HepG2 (cell line): ENCODE measurements around the gene DNAJC5. TPM values are rescaled to one million over a fixed set of nuclear protein-coding genes. Genes with fewer than 3 reads are reported as not detected.

Experiments used
- ATAC-seq: fragments of 200-7000 bp; cut with Tn5 transposase; 3 replicates; pipeline ENCODE4 v1.9.1; 2020; ENCODE audit warnings: mild to moderate bottlenecking, moderate library complexity
- BruUV-seq: library from RNA; stranded (reverse); fragments of 400-500 nt; replicated peaks from 2 replicates; lab custom pipeline; 2021; lab: Mats Ljungman, UMichigan
- CTCF ChIA-PET: fragments of 300-600 bp; formaldehyde crosslinking; extraction: SDS; loops from one replicate; lab custom pipeline; 2021; ENCODE audit warnings: low total read pairs, inconsistent platforms, low intra/inter-chr PET ratio; lab: Yijun Ruan, JAX
- POLR2A ChIA-PET: fragments of 350-600 bp; sonication (Branson Sonifier 250); formaldehyde crosslinking; loops from one replicate; lab custom pipeline; 2020; ENCODE audit warnings: antibody characterized with exemption, inconsistent platforms; lab: Yijun Ruan, JAX
- DNase-seq: peaks from one replicate; pipeline ENCODE4 v3.0.0-alpha.2; 2015; ENCODE audit warnings: low spot score
- FAIRE-seq: peaks from 3 replicates; lab custom pipeline; 2011; peaks lifted over from hg19 to GRCh38; lab: Jason Lieb, UNC
- H2AFZ ChIP-seq: one replicate; pipeline ENCODE4 v1.6.1; 2011; ENCODE audit warnings: low read length, inconsistent platforms
- H3K27ac ChIP-seq: fragments of 300-600 bp; 3 replicates; pipeline ENCODE4 v1.8.0; 2011; ENCODE audit warnings: mixed run types, mild to moderate bottlenecking, mixed read lengths, low read length, inconsistent platforms; ENCODE audit not compliant: insufficient read depth; ENCODE audit errors: extremely low read length
- H3K27me3 ChIP-seq, 2 experiments: fragments of 200-600 bp in 1 of 2; 2 replicates in 1 of 2; 3 replicates in 1 of 2; pipeline versions ENCODE4 v1.6.0 to v1.8.0; 2011; ENCODE audit warnings: low read length in 2 of 2, mild to moderate bottlenecking in 2 of 2, moderate library complexity in 2 of 2, inconsistent platforms in 1 of 2; ENCODE audit not compliant: insufficient read depth in 2 of 2, control insufficient read depth in 1 of 2
- H3K36me3 ChIP-seq, 2 experiments: fragments of 200-600 bp in 1 of 2; replicated peaks in 1 of 2; 2 replicates in 1 of 2; 3 replicates in 1 of 2; pipeline versions ENCODE4 v1.5.1 to v1.8.0; 2011; ENCODE audit warnings: low read length in 2 of 2, inconsistent platforms in 1 of 2; ENCODE audit not compliant: insufficient read depth in 2 of 2, control insufficient read depth in 1 of 2
- H3K4me1 ChIP-seq: 2 replicates; pipeline ENCODE4 v1.5.1; 2012; ENCODE audit warnings: low read length, inconsistent platforms; ENCODE audit not compliant: insufficient read depth
- H3K4me2 ChIP-seq: 2 replicates; pipeline ENCODE4 v1.6.0; 2011; ENCODE audit warnings: low read depth, low read length, inconsistent platforms
- H3K4me3 ChIP-seq, 3 experiments: fragments of 200-600 bp in 1 of 3; sonication (generic), shearing (Covaris generic) in 1 of 3; replicated peaks in 1 of 3; 2 replicates each; pipeline ENCODE4 v1.5.1; 2011 to 2016; ENCODE audit warnings: low read length in 3 of 3, inconsistent platforms in 2 of 3, low read depth in 2 of 3, mild to moderate bottlenecking in 2 of 3, control low read depth in 1 of 3, mixed read lengths in 1 of 3; ENCODE audit not compliant: insufficient read depth in 1 of 3
- H3K79me2 ChIP-seq: one replicate; pipeline ENCODE4 v1.6.1; 2011; ENCODE audit warnings: low read length, inconsistent platforms; ENCODE audit not compliant: insufficient read depth
- H3K9ac ChIP-seq: 2 replicates; pipeline ENCODE4 v1.6.0; 2011; ENCODE audit warnings: mild to moderate bottlenecking, low read depth, low read length, inconsistent platforms; ENCODE audit not compliant: insufficient read depth
- H3K9me3 ChIP-seq: 2 replicates; pipeline ENCODE4 v1.5.1; 2012; ENCODE audit warnings: mild to moderate bottlenecking, low read length
- H4K20me1 ChIP-seq: 2 replicates; pipeline ENCODE4 v1.6.0; 2011; ENCODE audit warnings: inconsistent platforms, mild to moderate bottlenecking, low read length, moderate library complexity; ENCODE audit not compliant: insufficient read depth
- EHMT2 ChIP-seq: fragments of 200-600 bp; sonication (generic); IDR thresholded peaks from 2 replicates; pipeline ENCODE4 v1.7.0; 2017; ENCODE audit warnings: antibody characterized with exemption, low read depth, low read length, borderline replicate concordance
- HNF4A ChIP-seq: sonication (generic); formaldehyde crosslinking; IDR thresholded peaks from 2 replicates; pipeline ENCODE4 v1.4.0; 2020; ENCODE audit warnings: missing genetic modification reagents
- HNRNPK ChIP-seq: fragments of 200-400 bp; formaldehyde crosslinking; IDR thresholded peaks from 2 replicates; pipeline ENCODE4 v1.6.1; 2018; ENCODE audit warnings: low read length, low read depth, moderate library complexity, mild to moderate bottlenecking; ENCODE audit not compliant: poor library complexity, severe bottlenecking
- NR2F6 ChIP-seq, 2 experiments: IDR thresholded peaks; 2 replicates each; pipeline ENCODE4 v1.6.1; 2016; ENCODE audit warnings: antibody characterized with exemption in 1 of 2, mild to moderate bottlenecking in 1 of 2
- PHF8 ChIP-seq: sonication (generic); formaldehyde crosslinking; IDR thresholded peaks from 2 replicates; pipeline ENCODE4 v1.5.0; 2020; ENCODE audit warnings: missing genetic modification reagents
- PITX1 ChIP-seq: sonication (generic); formaldehyde crosslinking; IDR thresholded peaks from 2 replicates; pipeline ENCODE4 v1.5.1; 2020; ENCODE audit warnings: mild to moderate bottlenecking, missing genetic modification reagents
- RBM39 ChIP-seq: fragments of 200-400 bp; formaldehyde crosslinking; IDR thresholded peaks from one replicate; pipeline ENCODE4 v1.6.1; 2018; ENCODE audit warnings: antibody characterized with exemption, mild to moderate bottlenecking, low read depth, low read length; ENCODE audit not compliant: poor library complexity, severe bottlenecking
- RFX1 ChIP-seq: fragments of 450-650 bp; IDR thresholded peaks from 2 replicates; pipeline ENCODE4 v1.6.1; 2017
- SSRP1 ChIP-seq: IDR thresholded peaks from 2 replicates; pipeline ENCODE4 v1.6.1; 2016; ENCODE audit warnings: control low read depth
- TGIF2 ChIP-seq: IDR thresholded peaks from 2 replicates; pipeline ENCODE4 v1.6.1; 2016; ENCODE audit warnings: control low read depth, missing compliant biosample characterization
- ZBTB8A ChIP-seq: sonication (generic); formaldehyde crosslinking; IDR thresholded peaks from 2 replicates; pipeline ENCODE4 v1.4.0; 2020; ENCODE audit warnings: mild to moderate bottlenecking, low read depth, missing genetic modification reagents, borderline replicate concordance
- ZNF572 ChIP-seq: sonication (generic); formaldehyde crosslinking; IDR thresholded peaks from 2 replicates; pipeline ENCODE4 v1.5.1; 2020; ENCODE audit warnings: mild to moderate bottlenecking, missing genetic modification reagents
- WGBS: methylation state at CpG from one replicate; pipeline ENCODE4 v1.1.6; 2017; ENCODE audit warnings: low lambda C conversion rate; 5-methylcytosine and 5-hydroxymethylcytosine counted together
- in situ Hi-C: cut with HindIII; loops from 2 replicates; pipeline ENCODE4 v1.10.0; 2017; ENCODE audit warnings: low pct_unique_long_range_greater_than_20kb; ENCODE audit not compliant: extremely low pct_ligation_motif_present
- intact Hi-C: fragments of 100-400 bp; cut with micrococcal nuclease; formaldehyde crosslinking; loops from one replicate; pipeline ENCODE4 v1.10.0; 2022; ENCODE audit not compliant: unreplicated experiment
- polyA plus RNA-seq, 8 experiments: library from polyadenylated mRNA; depleted of rRNA in 3 of 8; stranded (reverse) in 7 of 8; unstranded in 1 of 8; fragments of >200 nt; fragmentation: Illumina TruSeq in 4 of 8; extraction: Trizol in 4 of 8; gene quantifications; 2 replicates each; pipeline versions ENCODE4 v1.2.1 to v1.2.3, GENCODE V29; 2011 to 2016; ENCODE audit warnings: low read depth in 4 of 8, missing spikeins in 1 of 8, mixed read lengths in 1 of 8; ENCODE audit not compliant: insufficient read depth in 1 of 8
- total RNA-seq, 5 experiments: library from RNA; depleted of rRNA; stranded (reverse); fragments of >200 nt; fragmentation: Illumina TruSeq; extraction: Trizol; gene quantifications; 2 replicates each; pipeline ENCODE4 v1.2.3, GENCODE V29; 2016; ENCODE audit warnings: low read depth in 1 of 5
- TF ChIP-seq, protein P1 (sequence below): sonication (generic); formaldehyde crosslinking; IDR thresholded peaks from 2 replicates; pipeline ENCODE4 v1.5.0; 2020; ENCODE audit warnings: missing genetic modification reagents
- TF ChIP-seq, protein P2 (sequence below): sonication (generic); formaldehyde crosslinking; IDR thresholded peaks from 2 replicates; pipeline ENCODE4 v1.5.1; 2020; ENCODE audit warnings: mild to moderate bottlenecking, missing genetic modification reagents
- TF ChIP-seq, protein P3 (sequence below): sonication (generic); formaldehyde crosslinking; IDR thresholded peaks from 2 replicates; pipeline ENCODE4 v1.5.0; 2020; ENCODE audit warnings: missing genetic modification reagents, mild to moderate bottlenecking, borderline replicate concordance
- TF ChIP-seq, protein P4 (sequence below): IDR thresholded peaks from 2 replicates; pipeline ENCODE4 v1.6.1; 2016; ENCODE audit warnings: mild to moderate bottlenecking

The DNAJC5 gene
- total and polyA plus RNA-seq, 2 of the 13 experiments (the other 11 are each of a cell fraction or from before 2014, with no cell fraction given), result 42.8 to 64.5 TPM

DNA sequence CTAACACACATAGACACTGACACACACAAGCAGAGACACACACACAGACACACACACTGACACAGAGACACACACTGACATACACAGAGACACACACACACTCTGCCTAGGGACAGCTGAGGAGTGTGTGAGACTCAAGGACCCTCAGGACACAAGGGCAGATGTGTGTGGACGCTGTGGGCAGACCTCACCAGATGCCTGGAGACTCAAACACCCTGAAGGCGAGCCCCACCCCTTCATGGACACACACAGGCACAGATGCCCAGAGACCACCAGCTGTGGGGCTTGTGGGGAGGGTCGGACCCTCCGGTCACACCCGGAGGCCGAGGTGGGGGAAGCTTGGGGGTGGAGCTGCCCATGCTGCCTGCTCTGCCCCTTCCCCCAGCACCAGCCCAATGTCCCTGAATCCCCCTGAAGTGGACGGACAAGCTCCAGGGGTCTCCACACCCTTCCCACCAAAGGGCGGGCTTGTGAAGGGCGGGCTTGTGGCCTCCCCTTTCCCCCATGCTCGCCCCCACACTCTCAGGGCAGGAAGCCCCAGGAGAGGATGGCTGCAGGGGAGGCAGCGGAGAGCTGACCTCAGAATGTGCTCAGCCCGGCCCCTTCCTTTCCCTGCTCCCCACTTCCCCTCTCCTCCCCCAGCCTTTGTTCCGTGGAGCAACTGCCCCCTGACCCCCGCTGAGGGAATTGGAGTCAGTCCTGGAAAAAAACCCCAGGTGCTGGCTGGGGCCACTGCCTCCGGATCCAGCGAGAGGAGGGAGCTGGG lies 47.5 kb upstream of the DNAJC5 start:
- no peak overlapping the region for H2AFZ ChIP-seq
- TF ChIP-seq, protein P1, sequence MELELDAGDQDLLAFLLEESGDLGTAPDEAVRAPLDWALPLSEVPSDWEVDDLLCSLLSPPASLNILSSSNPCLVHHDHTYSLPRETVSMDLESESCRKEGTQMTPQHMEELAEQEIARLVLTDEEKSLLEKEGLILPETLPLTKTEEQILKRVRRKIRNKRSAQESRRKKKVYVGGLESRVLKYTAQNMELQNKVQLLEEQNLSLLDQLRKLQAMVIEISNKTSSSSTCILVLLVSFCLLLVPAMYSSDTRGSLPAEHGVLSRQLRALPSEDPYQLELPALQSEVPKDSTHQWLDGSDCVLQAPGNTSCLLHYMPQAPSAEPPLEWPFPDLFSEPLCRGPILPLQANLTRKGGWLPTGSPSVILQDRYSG, result no peak
- TF ChIP-seq PITX1 (CRISPR knock-in tag) (no peak), RFX1 (no peak), HNF4A (CRISPR knock-in tag) (no peak), NR2F6 (IDR thresholded peaks at IDR 0.05) (peak; percentile 68), NR2F6 (CRISPR knock-in tag; IDR thresholded peaks at IDR 0.05) (no peak), EHMT2 (no peak), SSRP1 (CRISPR knock-in tag) (0 out of 2 replicates have a peak, but pooled peaks have one; percentile 47), ZNF572 (CRISPR knock-in tag) (no peak), RBM39 (peak; percentile 37), HNRNPK (peak; percentile 7), ZBTB8A (CRISPR knock-in tag) (0 out of 2 replicates have a peak, but pooled peaks have one; percentile 30), TGIF2 (CRISPR knock-in tag) (0 out of 2 replicates have a peak, but pooled peaks have one; percentile 21), PHF8 (0 out of 2 replicates have a peak, but pooled peaks have one; percentile 12)
- TF ChIP-seq, protein P2, sequence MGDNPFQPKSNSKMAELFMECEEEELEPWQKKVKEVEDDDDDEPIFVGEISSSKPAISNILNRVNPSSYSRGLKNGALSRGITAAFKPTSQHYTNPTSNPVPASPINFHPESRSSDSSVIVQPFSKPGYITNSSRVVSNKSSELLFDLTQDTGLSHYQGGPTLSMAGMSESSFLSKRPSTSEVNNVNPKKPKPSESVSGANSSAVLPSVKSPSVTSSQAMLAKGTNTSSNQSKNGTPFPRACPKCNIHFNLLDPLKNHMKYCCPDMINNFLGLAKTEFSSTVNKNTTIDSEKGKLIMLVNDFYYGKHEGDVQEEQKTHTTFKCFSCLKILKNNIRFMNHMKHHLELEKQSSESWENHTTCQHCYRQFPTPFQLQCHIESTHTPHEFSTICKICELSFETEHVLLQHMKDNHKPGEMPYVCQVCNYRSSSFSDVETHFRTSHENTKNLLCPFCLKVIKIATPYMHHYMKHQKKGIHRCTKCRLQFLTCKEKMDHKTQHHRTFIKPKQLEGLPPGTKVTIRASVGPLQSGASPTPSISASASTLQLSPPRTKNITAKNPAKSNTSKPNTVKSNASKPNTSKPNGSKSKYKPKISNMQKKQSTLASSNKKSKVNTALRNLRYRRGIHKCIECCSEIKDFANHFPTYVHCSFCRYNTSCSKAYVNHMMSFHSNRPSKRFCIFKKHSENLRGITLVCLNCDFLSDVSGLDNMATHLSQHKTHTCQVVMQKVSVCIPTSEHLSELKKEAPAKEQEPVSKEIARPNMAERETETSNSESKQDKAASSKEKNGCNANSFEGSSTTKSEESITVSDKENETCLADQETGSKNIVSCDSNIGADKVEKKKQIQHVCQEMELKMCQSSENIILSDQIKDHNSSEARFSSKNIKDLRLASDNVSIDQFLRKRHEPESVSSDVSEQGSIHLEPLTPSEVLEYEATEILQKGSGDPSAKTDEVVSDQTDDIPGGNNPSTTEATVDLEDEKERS (CRISPR knock-in tag), result peak; percentile 80; the same call in 1 of the 2 replicates
- TF ChIP-seq, protein P3, sequence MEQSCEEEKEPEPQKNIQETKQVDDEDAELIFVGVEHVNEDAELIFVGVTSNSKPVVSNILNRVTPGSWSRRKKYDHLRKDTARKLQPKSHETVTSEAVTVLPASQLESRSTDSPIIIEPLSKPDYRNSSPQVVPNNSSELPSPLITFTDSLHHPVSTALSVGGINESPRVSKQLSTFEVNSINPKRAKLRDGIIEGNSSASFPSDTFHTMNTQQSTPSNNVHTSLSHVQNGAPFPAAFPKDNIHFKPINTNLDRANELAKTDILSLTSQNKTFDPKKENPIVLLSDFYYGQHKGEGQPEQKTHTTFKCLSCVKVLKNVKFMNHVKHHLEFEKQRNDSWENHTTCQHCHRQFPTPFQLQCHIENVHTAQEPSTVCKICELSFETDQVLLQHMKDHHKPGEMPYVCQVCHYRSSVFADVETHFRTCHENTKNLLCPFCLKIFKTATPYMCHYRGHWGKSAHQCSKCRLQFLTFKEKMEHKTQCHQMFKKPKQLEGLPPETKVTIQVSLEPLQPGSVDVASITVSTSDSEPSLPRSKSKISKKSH (CRISPR knock-in tag), result peak; percentile 9; the same call in 1 of the 2 replicates
- TF ChIP-seq, protein P4, sequence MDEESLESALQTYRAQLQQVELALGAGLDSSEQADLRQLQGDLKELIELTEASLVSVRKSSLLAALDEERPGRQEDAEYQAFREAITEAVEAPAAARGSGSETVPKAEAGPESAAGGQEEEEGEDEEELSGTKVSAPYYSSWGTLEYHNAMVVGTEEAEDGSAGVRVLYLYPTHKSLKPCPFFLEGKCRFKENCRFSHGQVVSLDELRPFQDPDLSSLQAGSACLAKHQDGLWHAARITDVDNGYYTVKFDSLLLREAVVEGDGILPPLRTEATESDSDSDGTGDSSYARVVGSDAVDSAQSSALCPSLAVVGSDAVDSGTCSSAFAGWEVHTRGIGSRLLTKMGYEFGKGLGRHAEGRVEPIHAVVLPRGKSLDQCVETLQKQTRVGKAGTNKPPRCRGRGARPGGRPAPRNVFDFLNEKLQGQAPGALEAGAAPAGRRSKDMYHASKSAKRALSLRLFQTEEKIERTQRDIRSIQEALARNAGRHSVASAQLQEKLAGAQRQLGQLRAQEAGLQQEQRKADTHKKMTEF (CRISPR knock-in tag), result 0 out of 2 replicates have a peak, but pooled peaks have one; percentile 17

More for the DNA sequence above, 47.5 kb upstream of the DNAJC5 start:
- BruUV-seq, result no TSS peak
- FAIRE-seq (no peak), DNase-seq (no peak), ATAC-seq (peak; percentile 14)
- H3K4me2 ChIP-seq, result peak overlapping the region; percentile 66
- H3K79me2 ChIP-seq, result no peaks in the 10 kb centered on the region
- no peaks in the 10 kb centered on the region for H3K9me3 ChIP-seq
- peaks cover 41% of the 10 kb centered on the region for H3K4me1 ChIP-seq
- H3K36me3 ChIP-seq, result no peaks in the 10 kb centered on the region
- H3K4me3 ChIP-seq, result peak overlapping the region; percentile 30 to 71 (median 47)
- intact Hi-C loops (loop anchor here (1.0 kb wide), 1 partner anchor 12 kb away; no protein-coding TSS in a partner anchor), in situ Hi-C loops (no loop called here)
- POLR2A ChIA-PET, result interaction anchor here (0.6 to 3.7 kb wide), 12 partner anchors 9 to 273 kb away, joined by 3 to 29 read pairs (median 5); partner anchors contain the start of genes ABHD16B, ARFRP1, HELZ2 and SLC2A4RG
- H3K27me3 ChIP-seq, result peaks cover 9 to 34% of the 10 kb centered on the region in 2 experiments
- 6% methylated on average over 15 of the region's 16 CpGs for WGBS
- H4K20me1 ChIP-seq, result no peaks in the 10 kb centered on the region
- H3K27ac ChIP-seq, result no peak overlapping the region
- H3K9ac ChIP-seq, result peak overlapping the region; percentile 39; the same call in 1 of the 2 replicates
- CTCF ChIA-PET, result no interaction called here
